Measurements from ENCODE around the gene PHOSPHO2. TPM values are rescaled to one million over a fixed set of nuclear protein-coding genes. Genes with fewer than 3 reads are reported as not detected.

Gene PHOSPHO2
- total and polyA plus RNA-seq, 2 experiments from 2014 or later = 8.3 to 8.7 TPM

DNA sequence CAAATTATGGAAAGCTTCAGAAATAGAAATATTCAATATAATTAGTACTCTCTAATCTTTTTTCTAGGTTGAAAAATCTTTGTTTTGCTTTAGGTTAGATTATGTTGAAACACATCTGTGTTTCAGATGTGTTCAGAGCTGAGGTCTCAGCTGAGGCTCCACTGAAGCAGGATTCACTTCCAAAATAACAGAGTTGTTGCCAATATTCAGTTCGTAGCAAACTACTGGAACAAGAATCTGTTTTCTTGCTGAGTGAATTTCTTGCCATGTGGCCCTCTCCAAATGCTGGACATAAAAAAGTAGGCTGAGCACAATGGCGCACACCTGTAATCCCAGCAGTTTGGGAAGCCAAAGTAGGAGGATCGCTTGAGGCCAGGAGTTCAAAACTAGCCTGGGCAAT lies 8.7 kb downstream of the PHOSPHO2 start (continued):
- TF ChIP-seq, protein P1, sequence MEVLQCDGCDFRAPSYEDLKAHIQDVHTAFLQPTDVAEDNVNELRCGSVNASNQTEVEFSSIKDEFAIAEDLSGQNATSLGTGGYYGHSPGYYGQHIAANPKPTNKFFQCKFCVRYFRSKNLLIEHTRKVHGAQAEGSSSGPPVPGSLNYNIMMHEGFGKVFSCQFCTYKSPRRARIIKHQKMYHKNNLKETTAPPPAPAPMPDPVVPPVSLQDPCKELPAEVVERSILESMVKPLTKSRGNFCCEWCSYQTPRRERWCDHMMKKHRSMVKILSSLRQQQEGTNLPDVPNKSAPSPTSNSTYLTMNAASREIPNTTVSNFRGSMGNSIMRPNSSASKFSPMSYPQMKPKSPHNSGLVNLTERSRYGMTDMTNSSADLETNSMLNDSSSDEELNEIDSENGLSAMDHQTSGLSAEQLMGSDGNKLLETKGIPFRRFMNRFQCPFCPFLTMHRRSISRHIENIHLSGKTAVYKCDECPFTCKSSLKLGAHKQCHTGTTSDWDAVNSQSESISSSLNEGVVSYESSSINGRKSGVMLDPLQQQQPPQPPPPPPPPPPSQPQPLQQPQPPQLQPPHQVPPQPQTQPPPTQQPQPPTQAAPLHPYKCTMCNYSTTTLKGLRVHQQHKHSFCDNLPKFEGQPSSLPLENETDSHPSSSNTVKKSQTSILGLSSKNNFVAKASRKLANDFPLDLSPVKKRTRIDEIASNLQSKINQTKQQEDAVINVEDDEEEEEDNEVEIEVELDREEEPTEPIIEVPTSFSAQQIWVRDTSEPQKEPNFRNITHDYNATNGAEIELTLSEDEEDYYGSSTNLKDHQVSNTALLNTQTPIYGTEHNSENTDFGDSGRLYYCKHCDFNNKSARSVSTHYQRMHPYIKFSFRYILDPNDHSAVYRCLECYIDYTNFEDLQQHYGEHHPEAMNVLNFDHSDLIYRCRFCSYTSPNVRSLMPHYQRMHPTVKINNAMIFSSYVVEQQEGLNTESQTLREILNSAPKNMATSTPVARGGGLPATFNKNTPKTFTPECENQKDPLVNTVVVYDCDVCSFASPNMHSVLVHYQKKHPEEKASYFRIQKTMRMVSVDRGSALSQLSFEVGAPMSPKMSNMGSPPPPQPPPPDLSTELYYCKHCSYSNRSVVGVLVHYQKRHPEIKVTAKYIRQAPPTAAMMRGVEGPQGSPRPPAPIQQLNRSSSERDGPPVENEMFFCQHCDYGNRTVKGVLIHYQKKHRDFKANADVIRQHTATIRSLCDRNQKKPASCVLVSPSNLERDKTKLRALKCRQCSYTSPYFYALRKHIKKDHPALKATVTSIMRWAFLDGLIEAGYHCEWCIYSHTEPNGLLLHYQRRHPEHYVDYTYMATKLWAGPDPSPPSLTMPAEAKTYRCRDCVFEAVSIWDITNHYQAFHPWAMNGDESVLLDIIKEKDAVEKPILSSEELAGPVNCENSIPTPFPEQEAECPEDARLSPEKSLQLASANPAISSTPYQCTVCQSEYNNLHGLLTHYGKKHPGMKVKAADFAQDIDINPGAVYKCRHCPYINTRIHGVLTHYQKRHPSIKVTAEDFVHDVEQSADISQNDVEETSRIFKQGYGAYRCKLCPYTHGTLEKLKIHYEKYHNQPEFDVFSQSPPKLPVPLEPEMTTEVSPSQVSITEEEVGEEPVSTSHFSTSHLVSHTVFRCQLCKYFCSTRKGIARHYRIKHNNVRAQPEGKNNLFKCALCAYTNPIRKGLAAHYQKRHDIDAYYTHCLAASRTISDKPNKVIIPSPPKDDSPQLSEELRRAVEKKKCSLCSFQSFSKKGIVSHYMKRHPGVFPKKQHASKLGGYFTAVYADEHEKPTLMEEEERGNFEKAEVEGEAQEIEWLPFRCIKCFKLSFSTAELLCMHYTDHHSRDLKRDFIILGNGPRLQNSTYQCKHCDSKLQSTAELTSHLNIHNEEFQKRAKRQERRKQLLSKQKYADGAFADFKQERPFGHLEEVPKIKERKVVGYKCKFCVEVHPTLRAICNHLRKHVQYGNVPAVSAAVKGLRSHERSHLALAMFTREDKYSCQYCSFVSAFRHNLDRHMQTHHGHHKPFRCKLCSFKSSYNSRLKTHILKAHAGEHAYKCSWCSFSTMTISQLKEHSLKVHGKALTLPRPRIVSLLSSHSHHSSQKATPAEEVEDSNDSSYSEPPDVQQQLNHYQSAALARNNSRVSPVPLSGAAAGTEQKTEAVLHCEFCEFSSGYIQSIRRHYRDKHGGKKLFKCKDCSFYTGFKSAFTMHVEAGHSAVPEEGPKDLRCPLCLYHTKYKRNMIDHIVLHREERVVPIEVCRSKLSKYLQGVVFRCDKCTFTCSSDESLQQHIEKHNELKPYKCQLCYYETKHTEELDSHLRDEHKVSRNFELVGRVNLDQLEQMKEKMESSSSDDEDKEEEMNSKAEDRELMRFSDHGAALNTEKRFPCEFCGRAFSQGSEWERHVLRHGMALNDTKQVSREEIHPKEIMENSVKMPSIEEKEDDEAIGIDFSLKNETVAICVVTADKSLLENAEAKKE (CRISPR knock-in tag; IDR thresholded peaks at IDR 0.05) = no peak

DNA sequence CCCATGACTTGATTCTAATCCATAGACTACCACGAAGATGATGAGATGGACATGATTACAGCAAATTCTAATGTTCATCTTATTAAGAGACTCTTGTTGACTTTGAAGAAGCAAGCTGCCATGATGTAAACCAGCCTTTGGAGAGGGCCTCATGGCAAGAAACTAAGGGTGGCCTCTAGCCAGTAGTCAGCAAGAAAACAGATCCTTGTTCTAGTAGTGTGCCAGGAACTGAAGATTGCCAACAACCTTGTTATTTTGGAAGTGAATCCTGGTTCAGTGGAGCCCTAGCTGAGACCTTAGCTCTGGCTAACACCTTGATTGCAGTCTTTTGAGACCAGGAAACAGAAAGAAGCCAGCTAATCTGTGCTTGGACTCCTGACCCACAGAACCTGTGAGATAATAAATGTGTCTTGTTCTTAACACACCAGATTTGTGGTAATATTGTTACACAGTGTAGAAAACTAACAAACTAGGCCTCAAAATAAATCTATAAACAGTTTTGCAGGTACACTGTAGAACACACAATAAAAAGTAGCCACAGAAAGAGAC lies 10.0 kb downstream of the PHOSPHO2 start:
- Mint-ChIP-seq H3K27ac (no peak overlapping the region), H3K9me3 (no peaks in the 10 kb centered on the region), H3K36me3 (ENCODE audit: low read depth) (no peaks in the 10 kb centered on the region), H3K27me3 (ENCODE audit: insufficient read depth, low read depth, poor library complexity) (no peaks in the 10 kb centered on the region), H3K4me1 (no peaks in the 10 kb centered on the region), H3K4me3 (no peak overlapping the region)
- Histone ChIP-seq H3K9me2 (ENCODE audit: insufficient read depth) (no peaks in the 10 kb centered on the region), H3F3A (replicated peaks; ENCODE audit: low read depth) (no peaks in the 10 kb centered on the region), H3K4me2 (no peak overlapping the region), H3K79me2 (replicated peaks; ENCODE audit: insufficient read depth) (no peaks in the 10 kb centered on the region), H4K20me1 (replicated peaks; ENCODE audit: insufficient read depth) (peaks cover 4% of the 10 kb centered on the region; the same call in 1 of the 2 replicates), H2AFZ (no peak overlapping the region), H3K27me3 (ENCODE audit: insufficient read depth) (no peaks in the 10 kb centered on the region), H3K27ac (ENCODE audit: low read depth) (no peak overlapping the region), H3K36me3 (ENCODE audit: insufficient read depth) (no peaks in the 10 kb centered on the region; the same call in 1 of the 2 replicates), H3K4me1 (ENCODE audit: insufficient read depth) (no peaks in the 10 kb centered on the region), H3K4me3 (no peak overlapping the region)
- no peak for DNase-seq (ENCODE audit: low spot score)
- ATAC-seq = no peak
- TF ChIP-seq, protein P2, sequence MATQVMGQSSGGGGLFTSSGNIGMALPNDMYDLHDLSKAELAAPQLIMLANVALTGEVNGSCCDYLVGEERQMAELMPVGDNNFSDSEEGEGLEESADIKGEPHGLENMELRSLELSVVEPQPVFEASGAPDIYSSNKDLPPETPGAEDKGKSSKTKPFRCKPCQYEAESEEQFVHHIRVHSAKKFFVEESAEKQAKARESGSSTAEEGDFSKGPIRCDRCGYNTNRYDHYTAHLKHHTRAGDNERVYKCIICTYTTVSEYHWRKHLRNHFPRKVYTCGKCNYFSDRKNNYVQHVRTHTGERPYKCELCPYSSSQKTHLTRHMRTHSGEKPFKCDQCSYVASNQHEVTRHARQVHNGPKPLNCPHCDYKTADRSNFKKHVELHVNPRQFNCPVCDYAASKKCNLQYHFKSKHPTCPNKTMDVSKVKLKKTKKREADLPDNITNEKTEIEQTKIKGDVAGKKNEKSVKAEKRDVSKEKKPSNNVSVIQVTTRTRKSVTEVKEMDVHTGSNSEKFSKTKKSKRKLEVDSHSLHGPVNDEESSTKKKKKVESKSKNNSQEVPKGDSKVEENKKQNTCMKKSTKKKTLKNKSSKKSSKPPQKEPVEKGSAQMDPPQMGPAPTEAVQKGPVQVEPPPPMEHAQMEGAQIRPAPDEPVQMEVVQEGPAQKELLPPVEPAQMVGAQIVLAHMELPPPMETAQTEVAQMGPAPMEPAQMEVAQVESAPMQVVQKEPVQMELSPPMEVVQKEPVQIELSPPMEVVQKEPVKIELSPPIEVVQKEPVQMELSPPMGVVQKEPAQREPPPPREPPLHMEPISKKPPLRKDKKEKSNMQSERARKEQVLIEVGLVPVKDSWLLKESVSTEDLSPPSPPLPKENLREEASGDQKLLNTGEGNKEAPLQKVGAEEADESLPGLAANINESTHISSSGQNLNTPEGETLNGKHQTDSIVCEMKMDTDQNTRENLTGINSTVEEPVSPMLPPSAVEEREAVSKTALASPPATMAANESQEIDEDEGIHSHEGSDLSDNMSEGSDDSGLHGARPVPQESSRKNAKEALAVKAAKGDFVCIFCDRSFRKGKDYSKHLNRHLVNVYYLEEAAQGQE (IDR thresholded peaks at IDR 0.05; ENCODE audit: unreplicated experiment) = no peak
- no peak for TF ChIP-seq ZNF331 (CRISPR knock-in tag; IDR thresholded peaks at IDR 0.05; ENCODE audit: low read depth)
- no peak for TF ChIP-seq JUNB (IDR thresholded peaks at IDR 0.05; ENCODE audit: unreplicated experiment)
- no peak for TF ChIP-seq CREB1 (CRISPR knock-in tag; IDR thresholded peaks at IDR 0.05; ENCODE audit: low read depth)
- TF ChIP-seq ZNF114 (CRISPR knock-in tag; IDR thresholded peaks at IDR 0.05) = no peak
